Sigmoid colon (tissue), 7 donors: ENCODE results near the gene MILR1. TPM values are rescaled to one million over a fixed set of nuclear protein-coding genes. Genes with fewer than 3 reads are reported as not detected.

Experiments used
- DNase-seq: peaks from one replicate; pipeline ENCODE4 v3.0.0-alpha.2; 2019
- H3K27ac ChIP-seq, 4 donors: fragments of 200-600 bp; sonication (generic); one replicate each; pipeline ENCODE4 v1.5.1; 2016 to 2019; ENCODE audit warnings: mild to moderate bottlenecking in 1 of 4
- H3K27me3 ChIP-seq, 3 donors: fragments of 200-600 bp; sonication (generic); one replicate each; pipeline ENCODE4 v1.5.1; 2019; ENCODE audit warnings: mild to moderate bottlenecking in 1 of 3
- H3K36me3 ChIP-seq, 4 donors: fragments of 200-600 bp; sonication (generic); one replicate each; pipeline ENCODE4 v1.5.1; 2016 to 2019
- H3K4me1 ChIP-seq, 4 donors: fragments of 200-600 bp; sonication (generic); one replicate each; pipeline ENCODE4 v1.5.1; 2017 to 2019
- H3K4me3 ChIP-seq, 4 donors: fragments of 200-600 bp; sonication (generic); one replicate each; pipeline ENCODE4 v1.5.1; 2017 to 2019; ENCODE audit warnings: mild to moderate bottlenecking in 2 of 4, moderate library complexity in 1 of 4
- H3K9me3 ChIP-seq, 4 donors: fragments of 200-600 bp in 3 of 4; sonication (generic) in 3 of 4; one replicate each; pipeline versions ENCODE4 v1.5.1 to v1.6.1; 2013 to 2019
- CTCF ChIP-seq, 4 experiments: fragments of 450-650 bp in 3 of 4; fragments of 200-600 bp in 1 of 4; IDR thresholded peaks; one replicate each; pipeline ENCODE4 v1.5.1; 2016 to 2019; ENCODE audit warnings: antibody characterized with exemption in 4 of 4, mild to moderate bottlenecking in 3 of 4, moderate library complexity in 2 of 4
- EP300 ChIP-seq, 4 donors: sonication (generic); formaldehyde crosslinking; IDR thresholded peaks; one replicate each; pipeline ENCODE4 v1.6.1; 2017; ENCODE audit warnings: antibody characterized with exemption in 4 of 4
- POLR2A ChIP-seq, 2 donors: fragments of 450-650 bp; IDR thresholded peaks; one replicate each; pipeline ENCODE4 v1.6.1; 2016; ENCODE audit warnings: antibody characterized with exemption in 2 of 2, mild to moderate bottlenecking in 2 of 2, moderate library complexity in 2 of 2
- POLR2AphosphoS5 ChIP-seq, 4 donors: sonication (generic); formaldehyde crosslinking; IDR thresholded peaks; one replicate each; pipeline ENCODE4 v1.6.1; 2017; ENCODE audit warnings: antibody characterized with exemption in 4 of 4
- WGBS, 2 donors: extraction: QIAGEN DNeasy Blood & Tissue Kit; methylation state at CpG; one replicate each; pipeline ENCODE4 v1.1.7; 2013; 5-methylcytosine and 5-hydroxymethylcytosine counted together
- intact Hi-C: fragments of 100-400 bp; cut with DNase I; formaldehyde crosslinking; loops from one replicate; pipeline ENCODE4 v1.15.1; 2023
- polyA plus RNA-seq, 3 donors: library from polyadenylated mRNA; stranded (reverse); fragments of 200-250 nt; gene quantifications; one replicate each; pipeline ENCODE4 v1.2.3, GENCODE V29; 2013
- total RNA-seq, 4 donors: library from RNA; depleted of rRNA; stranded (reverse); fragments of >200 nt; gene quantifications; one replicate each; pipeline ENCODE4 v1.1.0, GENCODE V29; 2016
- donor health status: healthy with polysubstance abuse.
- donor health status: Bipolar disorder and iron deficiency.
- donor health status: healthy.

Gene MILR1
- total and polyA plus RNA-seq, 7 donors, result 1.8 to 7.8 (median 4.4) TPM

- Histone ChIP-seq H3K27me3 (peaks cover 0 to 2% (median 0%) of the 10 kb centered on the region in 3 donors), H3K36me3 (no peaks in the 10 kb centered on the region), H3K9me3 (no peaks in the 10 kb centered on the region), H3K27ac (peak overlapping the region in 3 of 4 donors; percentile 33 to 46 (median 43)), H3K4me1 (peaks cover 0 to 7% (median 3%) of the 10 kb centered on the region in 4 donors), H3K4me3 (peak overlapping the region in 2 of 4 donors; percentile 5 to 8)
- peak; percentile 80 for DNase-seq
- no peak for TF ChIP-seq CTCF (IDR thresholded peaks at IDR 0.05)
- TF ChIP-seq POLR2A (IDR thresholded peaks at IDR 0.05), result no peak
- TF ChIP-seq POLR2AphosphoS5 (IDR thresholded peaks at IDR 0.05), result peak in 1 of 4 donors; percentile 42
- TF ChIP-seq EP300 (IDR thresholded peaks at IDR 0.05), result no peak
- intact Hi-C loops, result no loop called here
- WGBS, 2 donors, result 34 to 56% methylated on average over 24 of the region's 24 CpGs
Observed at GRCh38 chr17:64411999-64412771, 36.7 kb upstream of the MILR1 start.

- Histone ChIP-seq H3K4me3 (peak overlapping the region in 1 of 4 donors; percentile 20), H3K9me3 (no peaks in the 10 kb centered on the region), H3K36me3 (no peaks in the 10 kb centered on the region), H3K27ac (peak overlapping the region in 2 of 4 donors; percentile 33 to 46), H3K27me3 (peaks cover 0 to 2% (median 0%) of the 10 kb centered on the region in 3 donors), H3K4me1 (peaks cover 0 to 7% (median 3%) of the 10 kb centered on the region in 4 donors)
- WGBS, 2 donors, result 93 to 96% methylated on average over 2 of the region's 2 CpGs
- DNase-seq, result peak; percentile 17
- TF ChIP-seq CTCF (IDR thresholded peaks at IDR 0.05), result no peak
- TF ChIP-seq POLR2A (IDR thresholded peaks at IDR 0.05), result no peak
- TF ChIP-seq POLR2AphosphoS5 (IDR thresholded peaks at IDR 0.05), result no peak
- TF ChIP-seq EP300 (IDR thresholded peaks at IDR 0.05), result no peak
- intact Hi-C loops, result no loop called here
Observed at GRCh38 chr17:64412944-64413381, 36.0 kb upstream of the MILR1 start.

GRCh38 chr17:64413513-64413912 lies 35.4 kb upstream of the MILR1 start:
- DNase-seq, result peak; percentile 24
- H3K27ac ChIP-seq, result peak overlapping the region in 2 of 4 donors; percentile 33 to 46
- peaks cover 0 to 8% (median 3%) of the 10 kb centered on the region in 4 donors for H3K4me1 ChIP-seq
- no peak for TF ChIP-seq EP300 (IDR thresholded peaks at IDR 0.05)
- no peak for TF ChIP-seq POLR2A (IDR thresholded peaks at IDR 0.05)
- TF ChIP-seq POLR2AphosphoS5 (IDR thresholded peaks at IDR 0.05), result no peak
- TF ChIP-seq CTCF (IDR thresholded peaks at IDR 0.05), result no peak
- peaks cover 0 to 2% (median 0%) of the 10 kb centered on the region in 3 donors for H3K27me3 ChIP-seq
- peak overlapping the region in 1 of 4 donors; percentile 20 for H3K4me3 ChIP-seq
- H3K36me3 ChIP-seq, result no peaks in the 10 kb centered on the region
- WGBS, 2 donors, result 45 to 69% methylated on average over 4 of the region's 4 CpGs
- intact Hi-C loops, result no loop called here
- H3K9me3 ChIP-seq, result no peaks in the 10 kb centered on the region

GRCh38 chr17:64418506-64419339 lies 30.2 kb upstream of the MILR1 start:
- no peak overlapping the region for H3K4me3 ChIP-seq
- intact Hi-C loops, result loop anchor here (5.0 kb wide), 1 partner anchor 96 kb away; no protein-coding TSS in a partner anchor
- TF ChIP-seq POLR2AphosphoS5 (IDR thresholded peaks at IDR 0.05) (no peak), EP300 (IDR thresholded peaks at IDR 0.05) (no peak), CTCF (IDR thresholded peaks at IDR 0.05) (peak; percentile 18 to 75 (median 54)), POLR2A (IDR thresholded peaks at IDR 0.05) (no peak)
- no peaks in the 10 kb centered on the region for H3K9me3 ChIP-seq
- peak; percentile 41 for DNase-seq
- H3K36me3 ChIP-seq, result no peaks in the 10 kb centered on the region
- WGBS, 2 donors, result 31 to 39% methylated on average over 19 of the region's 19 CpGs
- H3K27ac ChIP-seq, result no peak overlapping the region
- H3K4me1 ChIP-seq, result peaks cover 0 to 12% (median 3%) of the 10 kb centered on the region in 4 donors
- H3K27me3 ChIP-seq, result no peaks in the 10 kb centered on the region
